HG03280 (cell line): ENCODE results near the gene ARHGEF7.
"Not testable (repeated sequence)": the region's sequence is repeated elsewhere in the genome, so short reads cannot be mapped to it uniquely, and the experiment has no call there.

Source experiments
- ATAC-seq: cut with Tn5 transposase; IDR thresholded peaks from one replicate; pipeline ENCODE4 v1.9.1; 2021; ENCODE audit warnings: mild to moderate bottlenecking, moderate library complexity; ENCODE audit not compliant: unreplicated experiment

ARHGEF7 gene

GRCh38 chr13:111249637-111250360 is 134.7 kb downstream of the ARHGEF7 start:
- no peak for ATAC-seq

- ATAC-seq, result no peak
Observed at GRCh38 chr13:111251646-111252445, 136.7 kb downstream of the ARHGEF7 start.

- ATAC-seq, result no peak
Observed at GRCh38 chr13:111252446-111253364, 137.6 kb downstream of the ARHGEF7 start.

- ATAC-seq, result no peak
Observed at GRCh38 chr13:111253365-111253872, 138.3 kb downstream of the ARHGEF7 start.

GRCh38 chr13:111255228-111255790 is 140.2 kb downstream of the ARHGEF7 start:
- ATAC-seq, result no peak

GRCh38 chr13:111256458-111256857 is 141.3 kb downstream of the ARHGEF7 start:
- ATAC-seq, result no peak

GRCh38 chr13:111256946-111257345 is 141.8 kb downstream of the ARHGEF7 start:
- ATAC-seq, result no peak

GRCh38 chr13:111257899-111258298 is 142.8 kb downstream of the ARHGEF7 start:
- not testable (repeated sequence) for ATAC-seq

- no peak for ATAC-seq
Observed at GRCh38 chr13:111258637-111259036, 143.5 kb downstream of the ARHGEF7 start.

GRCh38 chr13:111259058-111259457 is 143.9 kb downstream of the ARHGEF7 start:
- ATAC-seq, result no peak

GRCh38 chr13:111261326-111261725 is 146.2 kb downstream of the ARHGEF7 start:
- ATAC-seq, result no peak

GRCh38 chr13:111262281-111262680 is 147.2 kb downstream of the ARHGEF7 start:
- no peak for ATAC-seq

GRCh38 chr13:111262715-111263114 is 147.6 kb downstream of the ARHGEF7 start:
- ATAC-seq, result no peak

- no peak for ATAC-seq
Observed at GRCh38 chr13:111263566-111263965, 148.5 kb downstream of the ARHGEF7 start.

GRCh38 chr13:111265006-111265700 is 150.0 kb downstream of the ARHGEF7 start:
- ATAC-seq, result no peak

GRCh38 chr13:111265701-111266035 is 150.6 kb downstream of the ARHGEF7 start:
- ATAC-seq, result no peak

- no peak for ATAC-seq
Observed at GRCh38 chr13:111267205-111267604, 152.1 kb downstream of the ARHGEF7 start.

GRCh38 chr13:111267784-111268183 is 152.7 kb downstream of the ARHGEF7 start:
- ATAC-seq, result no peak

- ATAC-seq, result no peak
Observed at GRCh38 chr13:111269508-111269907, 154.4 kb downstream of the ARHGEF7 start.

- ATAC-seq, result no peak
Observed at GRCh38 chr13:111270126-111270525, 155.0 kb downstream of the ARHGEF7 start.
